OCI-LY1 (cell line): ENCODE measurements around the gene ITGA2.

Experiments used
- CTCF ChIP-seq: fragments of 200-600 bp; sonication (generic), shearing (Covaris generic); IDR thresholded peaks from 2 replicates; pipeline ENCODE4 v1.5.1; 2017; ENCODE audit warnings: mild to moderate bottlenecking, antibody characterized with exemption, low read length, moderate library complexity, mixed read lengths
- EZH2 ChIP-seq: fragments of 200-600 bp; sonication (generic), shearing (Covaris generic); IDR thresholded peaks from 2 replicates; pipeline ENCODE4 v1.8.0; 2017; ENCODE audit warnings: borderline replicate concordance, mixed run types, mild to moderate bottlenecking, antibody characterized with exemption, low read length, moderate library complexity, mixed read lengths

GRCh38 chr5:53123702-53124101 is 134.6 kb downstream of the ITGA2 start:
- TF ChIP-seq EZH2 (no peak), CTCF (peak; percentile 15; the same call in 1 of the 2 replicates)
